HG02943 (cell line): ENCODE data around the gene ERC2.

ENCODE experiments used
- ATAC-seq: cut with Tn5 transposase; IDR thresholded peaks from one replicate; pipeline ENCODE4 v1.9.1; 2021; ENCODE audit warnings: mild to moderate bottlenecking, low read depth, moderate library complexity; ENCODE audit not compliant: unreplicated experiment

Gene ERC2

DNA sequence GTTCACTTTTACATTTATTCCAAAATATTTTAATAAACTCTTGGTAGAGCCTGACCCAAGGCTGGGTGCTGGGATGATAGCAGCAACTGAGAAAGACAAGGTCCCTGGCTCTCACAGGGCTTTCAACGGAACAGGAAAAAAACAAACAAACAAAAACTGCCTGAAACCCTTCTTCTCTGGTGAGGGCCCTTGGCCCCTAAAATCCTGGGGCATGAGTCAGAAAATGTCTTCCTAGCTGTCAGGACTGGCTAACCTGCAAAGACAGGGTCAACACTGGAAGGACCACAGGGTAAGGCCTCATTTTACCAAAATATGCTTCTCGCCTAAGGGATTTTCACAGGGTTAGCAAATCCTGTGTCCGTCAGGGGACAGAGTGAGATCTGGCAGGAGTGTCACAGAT lies 935.5 kb downstream of the ERC2 start:
- no peak for ATAC-seq

- ATAC-seq = no peak
These were observed 936.9 kb downstream of the ERC2 start for GRCh38 chr3:55531321-55531720.

GRCh38 chr3:55527361-55527760 lies 940.9 kb downstream of the ERC2 start:
- no peak for ATAC-seq

DNA sequence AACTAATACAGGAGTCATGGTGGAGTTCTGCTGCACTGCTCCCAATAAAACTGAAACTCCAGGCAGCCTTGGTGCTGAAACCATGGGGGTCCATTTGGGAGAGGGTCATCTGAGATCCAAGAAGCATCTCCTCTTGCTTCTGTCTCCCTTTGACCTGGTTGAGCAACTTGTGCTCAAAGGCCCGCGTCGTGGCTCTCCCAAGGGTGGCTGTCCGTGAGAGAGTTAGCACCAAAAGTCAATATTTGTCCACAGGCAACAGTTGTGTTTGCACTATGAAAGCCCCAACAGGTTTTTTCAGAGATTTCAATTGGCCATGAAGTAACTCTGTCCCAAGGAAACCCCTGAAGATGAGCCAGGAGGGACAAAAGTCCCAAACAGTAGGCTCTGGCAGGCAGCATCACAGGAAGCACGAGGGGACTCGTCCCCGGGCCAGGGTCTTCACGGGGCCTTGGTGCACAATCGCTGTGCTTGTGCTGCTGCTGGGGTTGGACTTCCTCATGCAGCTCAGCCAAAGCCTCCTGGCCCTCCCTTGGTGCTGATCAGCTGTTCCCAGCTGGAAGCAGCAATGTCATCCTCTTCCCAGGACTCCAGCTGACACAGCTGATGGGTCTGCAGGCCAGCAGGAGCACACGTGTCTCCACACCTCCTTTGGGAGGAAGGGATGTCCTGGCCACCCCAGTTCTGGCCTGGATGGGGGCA lies 941.8 kb downstream of the ERC2 start:
- ATAC-seq = no peak

DNA sequence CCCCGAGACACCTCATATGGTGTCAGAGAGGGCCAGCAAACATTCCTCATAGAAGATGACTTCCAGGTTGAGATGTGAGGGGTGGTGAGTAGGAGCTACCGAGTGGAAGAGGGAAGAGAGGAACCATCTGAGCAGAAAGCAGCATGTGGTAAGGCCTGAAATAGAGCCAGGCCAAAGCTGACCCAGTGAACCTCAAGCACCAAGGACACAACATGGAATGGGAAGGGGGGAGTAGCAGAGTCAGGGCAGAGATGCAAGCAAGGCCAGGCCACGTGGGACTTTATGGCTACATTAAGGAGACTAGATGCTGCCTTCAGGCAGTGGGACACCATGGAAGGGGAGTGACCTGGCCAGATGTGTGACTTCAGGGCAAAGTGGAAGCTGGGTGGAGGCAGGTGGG lies 942.8 kb downstream of the ERC2 start:
- ATAC-seq = no peak

GRCh38 chr3:55524565-55525244 lies 943.6 kb downstream of the ERC2 start:
- ATAC-seq = no peak

DNA sequence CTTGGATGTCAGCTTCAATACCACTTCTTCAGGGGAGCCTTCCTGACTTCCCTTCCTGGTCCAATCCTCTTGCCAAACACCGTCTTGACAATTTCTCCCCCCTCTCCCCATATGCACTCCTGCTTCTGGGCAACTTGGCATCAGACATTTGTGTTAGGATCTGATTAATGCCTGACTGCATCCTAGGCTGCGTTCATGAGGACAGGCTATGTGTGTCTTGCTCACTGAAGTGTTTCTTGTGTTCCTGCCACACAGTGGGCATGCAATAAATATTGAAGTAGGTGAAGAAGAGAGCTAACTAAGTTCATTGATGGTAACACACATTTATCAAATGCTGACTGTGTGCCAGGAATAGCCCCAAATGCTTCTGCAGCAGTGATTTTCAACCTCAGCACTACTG lies 944.8 kb downstream of the ERC2 start:
- no peak for ATAC-seq

GRCh38 chr3:55521738-55522421 lies 946.4 kb downstream of the ERC2 start:
- ATAC-seq = no peak

- ATAC-seq = no peak
These were observed 947.1 kb downstream of the ERC2 start for GRCh38 chr3:55521064-55521737.

GRCh38 chr3:55519019-55519418 lies 949.2 kb downstream of the ERC2 start:
- no peak for ATAC-seq

DNA sequence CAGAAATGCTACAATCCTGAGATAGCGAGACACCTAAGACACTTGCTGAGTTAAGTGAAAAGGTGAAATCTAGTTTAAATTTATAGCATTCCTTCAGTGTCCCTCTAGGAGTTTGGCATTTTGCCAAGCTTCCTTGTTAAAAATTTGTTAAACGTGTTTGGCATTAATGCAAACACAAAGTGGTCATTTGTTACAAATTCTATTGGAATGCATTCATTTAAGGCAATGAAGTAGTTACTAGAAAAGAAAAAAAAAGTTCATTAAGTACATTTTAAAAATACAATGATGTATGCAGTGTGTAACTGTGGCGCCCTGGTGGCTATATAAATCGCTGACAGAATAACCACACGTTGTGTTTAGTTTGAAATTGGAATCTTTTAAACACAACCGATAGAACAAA lies 949.8 kb downstream of the ERC2 start:
- no peak for ATAC-seq

- ATAC-seq = no peak
These were observed 951.8 kb downstream of the ERC2 start for GRCh38 chr3:55516392-55517030.

- no peak for ATAC-seq
These were observed 952.6 kb downstream of the ERC2 start for GRCh38 chr3:55515550-55516246.

DNA sequence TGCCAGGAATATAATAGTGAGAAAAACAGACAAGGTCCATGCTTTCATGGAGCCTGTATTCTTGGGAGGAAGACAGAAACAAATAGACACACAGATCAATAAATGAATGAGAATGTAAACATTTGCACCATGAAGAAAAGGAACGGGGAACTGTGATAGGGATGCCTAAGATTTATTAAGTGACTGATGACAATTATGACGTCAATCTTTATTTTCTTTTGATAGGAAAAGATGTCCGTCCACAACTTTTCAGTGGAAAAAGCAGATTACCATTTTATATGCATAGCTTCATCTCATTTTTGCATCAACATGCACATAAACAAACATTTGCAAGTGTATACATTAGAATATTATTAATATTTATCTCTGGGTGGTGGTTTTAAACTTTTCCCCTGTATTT lies 953.3 kb downstream of the ERC2 start:
- ATAC-seq = no peak

- no peak for ATAC-seq
These were observed 955.5 kb downstream of the ERC2 start for GRCh38 chr3:55512571-55513343.

- no peak for ATAC-seq
These were observed 956.2 kb downstream of the ERC2 start for GRCh38 chr3:55511895-55512570.

GRCh38 chr3:55508335-55508734 lies 959.9 kb downstream of the ERC2 start:
- ATAC-seq = no peak

- ATAC-seq = no peak
These were observed 960.5 kb downstream of the ERC2 start for GRCh38 chr3:55507808-55508207.

DNA sequence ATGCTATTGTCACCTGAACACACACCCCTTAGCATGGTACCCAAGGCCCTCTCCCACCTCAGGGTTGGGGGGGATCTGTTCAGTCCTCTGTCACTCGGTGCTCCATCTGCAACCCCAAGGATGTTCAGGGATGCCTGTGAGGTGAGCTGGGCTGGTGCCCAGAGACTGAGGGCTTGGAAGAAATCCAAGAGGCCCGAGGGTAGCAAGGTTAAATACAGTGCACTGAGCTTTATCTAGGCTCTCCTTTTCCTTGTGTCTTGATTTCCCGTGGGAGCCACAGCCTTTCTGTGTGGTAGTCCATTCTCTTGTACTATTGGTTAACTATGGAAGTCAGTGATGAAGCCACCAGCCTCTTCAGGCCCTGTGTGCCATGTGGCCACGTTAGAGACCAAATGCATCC lies 962.5 kb downstream of the ERC2 start:
- no peak for ATAC-seq
